ENCODE data around the gene TSLP. TPM values are rescaled to one million over a fixed set of nuclear protein-coding genes. Genes with fewer than 3 reads are reported as not detected.
A peak's percentile ranks its signal among the peaks of the same experiment; 100 is the strongest.

Gene TSLP
- total and polyA plus RNA-seq, 2 of the 4 experiments (the other 2 are of a cell fraction): 0.54 to 1.6 TPM

DNA sequence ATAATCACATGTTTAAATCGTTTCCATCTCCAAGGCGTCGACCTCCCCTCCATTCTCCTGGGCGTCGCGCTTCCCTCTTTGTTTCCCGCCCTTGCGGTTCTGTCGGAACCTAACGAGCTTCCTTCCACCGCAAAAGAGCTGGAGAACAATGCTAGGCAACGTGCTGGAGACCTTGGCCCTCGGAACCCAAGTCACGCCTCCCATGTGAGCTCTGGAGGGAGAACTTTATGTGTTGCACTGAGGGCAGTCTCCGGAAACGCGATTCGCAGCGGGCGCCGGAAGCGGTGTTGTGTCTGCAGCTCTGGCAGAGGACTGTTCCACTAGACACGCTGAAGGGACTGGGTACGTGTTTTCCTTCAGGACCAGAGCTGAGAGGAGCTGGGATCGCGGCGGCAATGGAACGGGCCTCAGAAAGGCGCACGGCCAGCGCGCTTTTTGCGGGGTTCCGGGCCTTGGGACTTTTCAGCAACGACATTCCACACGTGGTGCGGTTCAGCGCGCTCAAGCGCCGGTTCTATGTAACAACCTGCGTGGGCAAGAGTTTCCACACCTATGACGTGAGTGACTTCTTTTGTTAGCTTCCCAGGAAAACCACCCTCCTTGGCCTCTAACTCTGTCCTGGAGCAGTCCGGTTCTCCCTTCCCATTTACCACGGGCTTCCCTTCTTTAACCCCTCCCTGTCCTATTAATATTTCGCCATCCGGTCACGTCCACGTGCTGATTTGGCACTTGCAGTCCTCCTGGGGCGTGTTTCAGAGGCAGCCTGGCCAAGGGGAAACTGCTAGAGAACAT lies 20.7 kb downstream of the TSLP start, which contains the start of gene WDR36 (continued):
- TF ChIP-seq, protein P1, sequence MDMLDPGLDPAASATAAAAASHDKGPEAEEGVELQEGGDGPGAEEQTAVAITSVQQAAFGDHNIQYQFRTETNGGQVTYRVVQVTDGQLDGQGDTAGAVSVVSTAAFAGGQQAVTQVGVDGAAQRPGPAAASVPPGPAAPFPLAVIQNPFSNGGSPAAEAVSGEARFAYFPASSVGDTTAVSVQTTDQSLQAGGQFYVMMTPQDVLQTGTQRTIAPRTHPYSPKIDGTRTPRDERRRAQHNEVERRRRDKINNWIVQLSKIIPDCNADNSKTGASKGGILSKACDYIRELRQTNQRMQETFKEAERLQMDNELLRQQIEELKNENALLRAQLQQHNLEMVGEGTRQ (IDR thresholded peaks at IDR 0.05; ENCODE audit: low read depth, low read length): peak; percentile 40; the same call in 1 of the 2 replicates
- TF ChIP-seq NFE2L2 (IDR thresholded peaks at IDR 0.05; ENCODE audit: low read depth, low read length) (peak; percentile 16; the same call in 1 of the 2 replicates), RAD21 (IDR thresholded peaks at IDR 0.05; ENCODE audit: low read length) (0 out of 2 replicates have a peak, but pooled peaks have one; percentile 16), POLR2A (IDR thresholded peaks at IDR 0.05; ENCODE audit: low read depth, low read length) (peak; percentile 68; the same call in 1 of the 2 replicates)

DNA sequence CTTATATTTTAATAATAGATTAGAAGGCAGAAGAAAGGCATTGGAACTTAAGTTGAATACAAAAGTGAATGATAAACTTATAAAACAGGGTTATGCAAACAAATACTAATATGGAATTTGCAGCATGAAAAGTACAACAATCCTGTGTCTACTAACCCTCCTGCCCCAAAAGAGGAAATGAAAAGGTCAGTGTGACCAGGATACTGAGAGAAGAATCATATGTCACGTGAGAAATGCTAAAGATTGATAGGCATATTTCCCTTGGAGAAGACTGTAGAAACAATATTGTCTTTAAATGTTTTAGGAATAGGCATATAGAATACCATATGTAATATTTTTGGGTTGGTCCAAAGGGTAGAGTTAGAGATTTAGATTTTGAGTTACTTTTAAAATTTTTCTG lies 24.5 kb downstream of the TSLP start:
- no peak overlapping the region for H2BK5ac ChIP-seq (ENCODE audit: low read depth, low read length, poor library complexity, severe bottlenecking)
- no CpG with 5 or more reads among the region's 1 CpG for WGBS, 2 experiments (ENCODE audit: extremely low coverage in 2 of 2, insufficient read length in 1 of 2)
- no peak overlapping the region for H2BK20ac ChIP-seq (ENCODE audit: low read depth, low read length)
- H3K79me1 ChIP-seq (ENCODE audit: low read depth in 1 of 2, low read length in 2 of 2): peaks cover 14 to 23% of the 10 kb centered on the region in 2 experiments
- H3K27me3 ChIP-seq (ENCODE audit: control insufficient read depth, insufficient read depth, low read length): no peaks in the 10 kb centered on the region
- dilution Hi-C loops (cut with HindIII; ENCODE audit: low sequenced_read_pairs, unreplicated experiment) (no loop called here), intact Hi-C loops (cut with micrococcal nuclease) (loop anchor here (5.0 kb wide), 1 partner anchor 339 kb away; no protein-coding TSS in a partner anchor), in situ Hi-C loops (cut with MboI; ENCODE audit: low sequenced_read_pairs) (loop anchor here (10.0 kb wide), 1 partner anchor 341 kb away; no protein-coding TSS in a partner anchor)
- POLR2A ChIA-PET (ENCODE audit: unreplicated experiment): no interaction called here
- no peak overlapping the region for H3K27ac ChIP-seq (ENCODE audit: insufficient read depth, low read length)
- H4K5ac ChIP-seq (ENCODE audit: low read depth, low read length): no peak overlapping the region
- no peak overlapping the region for H3K9ac ChIP-seq (ENCODE audit: low read depth, low read length)
- no peak overlapping the region for H2BK15ac ChIP-seq (ENCODE audit: low read depth, low read length)
- peaks cover 4% of the 10 kb centered on the region; the same call in 1 of the 2 replicates for H4K20me1 ChIP-seq (ENCODE audit: insufficient read depth, low read length)
- CTCF ChIA-PET: interaction anchor here (0.7 kb wide), 1 partner anchor 436 kb away, joined by 3 read pairs; no protein-coding TSS in a partner anchor
- no peak overlapping the region for H3K18ac ChIP-seq (ENCODE audit: low read depth, low read length)
- no peak overlapping the region for H3K4me3 ChIP-seq (ENCODE audit: insufficient read depth, low read depth, low read length)
- H2BK120ac ChIP-seq (ENCODE audit: low read depth, low read length): no peak overlapping the region
- no peak overlapping the region for H2AK5ac ChIP-seq (ENCODE audit: low read depth, low read length)
- H3K4ac ChIP-seq (ENCODE audit: low read depth, low read length): no peak overlapping the region
- H4K8ac ChIP-seq (ENCODE audit: low read depth in 2 of 2, low read length in 2 of 2): no peak overlapping the region
- H3K9me3 ChIP-seq (ENCODE audit: control insufficient read depth, insufficient read depth, low read length): no peaks in the 10 kb centered on the region
- H2AFZ ChIP-seq (replicated peaks; ENCODE audit: low read length, poor library complexity): no peak overlapping the region
- no peak for DNase-seq
- H3K36me3 ChIP-seq (ENCODE audit: control insufficient read depth, insufficient read depth, low read length): peaks cover 8% of the 10 kb centered on the region
- H3K9me1 ChIP-seq (ENCODE audit: insufficient read depth, low read length): peaks cover 5% of the 10 kb centered on the region; the same call in 1 of the 2 replicates
- no peak overlapping the region for H3K14ac ChIP-seq (replicated peaks; ENCODE audit: low read depth, low read length)
- H4K91ac ChIP-seq (ENCODE audit: insufficient read depth, low read depth, low read length): no peak overlapping the region
- H3K4me1 ChIP-seq (ENCODE audit: control insufficient read depth, insufficient read depth, low read length): peaks cover 4% of the 10 kb centered on the region; the same call in 1 of the 2 replicates
- H3K56ac ChIP-seq (ENCODE audit: extremely low read depth, insufficient read depth, low read length): no peak overlapping the region
- ATAC-seq (ENCODE audit: low read depth): no peak
- H2AK9ac ChIP-seq (replicated peaks; ENCODE audit: low read depth, low read length, poor library complexity): no peak overlapping the region
- H3K4me2 ChIP-seq (ENCODE audit: low read depth, low read length): no peak overlapping the region
- no peak overlapping the region for H3K23ac ChIP-seq (ENCODE audit: low read depth, low read length)
- no TSS peak for BruUV-seq (replicated peaks)
- TF ChIP-seq RCOR1 (IDR thresholded peaks at IDR 0.05; ENCODE audit: insufficient replicate concordance, low read length): no peak
- no peak for TF ChIP-seq RFX5 (IDR thresholded peaks at IDR 0.05; ENCODE audit: low read depth, low read length)
- TF ChIP-seq CEBPB (IDR thresholded peaks at IDR 0.05; ENCODE audit: low read depth, low read length): no peak
- TF ChIP-seq SMC3 (IDR thresholded peaks at IDR 0.05; ENCODE audit: low read depth, low read length): no peak
- TF ChIP-seq MXI1 (IDR thresholded peaks at IDR 0.05; ENCODE audit: borderline replicate concordance, low read depth, low read length): no peak
- TF ChIP-seq NFE2L2 (IDR thresholded peaks at IDR 0.05; ENCODE audit: low read depth, low read length): no peak
- no peak for TF ChIP-seq RAD21 (IDR thresholded peaks at IDR 0.05; ENCODE audit: low read length)
- TF ChIP-seq CHD1 (IDR thresholded peaks at IDR 0.05; ENCODE audit: low read depth, low read length): no peak
- TF ChIP-seq, protein P1 (IDR thresholded peaks at IDR 0.05; ENCODE audit: low read depth, low read length): no peak
- TF ChIP-seq MAFK (IDR thresholded peaks at IDR 0.05; ENCODE audit: low read depth, low read length): no peak
- no peak for TF ChIP-seq ELK1 (IDR thresholded peaks at IDR 0.05; ENCODE audit: borderline replicate concordance, low read depth, low read length)
